ENCODE results near the gene GPR75. TPM values are rescaled to one million over a fixed set of nuclear protein-coding genes. Genes with fewer than 3 reads are reported as not detected.

GPR75 gene
- total and polyA plus RNA-seq, 2 of the 8 experiments (the other 6 are each of a cell fraction or from before 2014, with no cell fraction given) = 3.5 to 4.3 TPM

- TF ChIP-seq TBP (IDR thresholded peaks at IDR 0.05; ENCODE audit: low read depth, low read length) = no peak
- no peak for TF ChIP-seq CTBP2 (IDR thresholded peaks at IDR 0.05; ENCODE audit: borderline replicate concordance, insufficient read depth, insufficient read length, low read length)
Measured at GRCh38 chr2:53874401-53874950, 14.7 kb upstream of the GPR75 start (continued).

Data from H1 (cell line).